GM12801 (cell line): ENCODE results near the gene SLX4IP.

Experiments used
- CTCF ChIP-seq: IDR thresholded peaks from one replicate; pipeline ENCODE4 v1.5.1; 2011; ENCODE audit warnings: control low read depth; ENCODE audit not compliant: insufficient read length; ENCODE audit errors: extremely low read depth

The SLX4IP gene

GRCh38 chr20:10561302-10561701 lies 126.2 kb downstream of the SLX4IP start:
- TF ChIP-seq CTCF: no peak

- TF ChIP-seq CTCF: no peak
Observed at GRCh38 chr20:10562899-10563298, 127.8 kb downstream of the SLX4IP start.

GRCh38 chr20:10563935-10564492 lies 128.9 kb downstream of the SLX4IP start:
- TF ChIP-seq CTCF: no peak

GRCh38 chr20:10565191-10565921 lies 130.3 kb downstream of the SLX4IP start:
- TF ChIP-seq CTCF: no peak

- no peak for TF ChIP-seq CTCF
Observed at GRCh38 chr20:10565922-10566897, 131.1 kb downstream of the SLX4IP start.

GRCh38 chr20:10568032-10568431 lies 132.9 kb downstream of the SLX4IP start:
- no peak for TF ChIP-seq CTCF

- no peak for TF ChIP-seq CTCF
Observed at GRCh38 chr20:10571313-10571815, 136.3 kb downstream of the SLX4IP start.
